ENCODE data around the gene GRAMD2A. TPM values are rescaled to one million over a fixed set of nuclear protein-coding genes. Genes with fewer than 3 reads are reported as not detected.

The GRAMD2A gene
- not detected for polyA plus RNA-seq (2012; ENCODE audit: insufficient read length, low read depth)

DNA sequence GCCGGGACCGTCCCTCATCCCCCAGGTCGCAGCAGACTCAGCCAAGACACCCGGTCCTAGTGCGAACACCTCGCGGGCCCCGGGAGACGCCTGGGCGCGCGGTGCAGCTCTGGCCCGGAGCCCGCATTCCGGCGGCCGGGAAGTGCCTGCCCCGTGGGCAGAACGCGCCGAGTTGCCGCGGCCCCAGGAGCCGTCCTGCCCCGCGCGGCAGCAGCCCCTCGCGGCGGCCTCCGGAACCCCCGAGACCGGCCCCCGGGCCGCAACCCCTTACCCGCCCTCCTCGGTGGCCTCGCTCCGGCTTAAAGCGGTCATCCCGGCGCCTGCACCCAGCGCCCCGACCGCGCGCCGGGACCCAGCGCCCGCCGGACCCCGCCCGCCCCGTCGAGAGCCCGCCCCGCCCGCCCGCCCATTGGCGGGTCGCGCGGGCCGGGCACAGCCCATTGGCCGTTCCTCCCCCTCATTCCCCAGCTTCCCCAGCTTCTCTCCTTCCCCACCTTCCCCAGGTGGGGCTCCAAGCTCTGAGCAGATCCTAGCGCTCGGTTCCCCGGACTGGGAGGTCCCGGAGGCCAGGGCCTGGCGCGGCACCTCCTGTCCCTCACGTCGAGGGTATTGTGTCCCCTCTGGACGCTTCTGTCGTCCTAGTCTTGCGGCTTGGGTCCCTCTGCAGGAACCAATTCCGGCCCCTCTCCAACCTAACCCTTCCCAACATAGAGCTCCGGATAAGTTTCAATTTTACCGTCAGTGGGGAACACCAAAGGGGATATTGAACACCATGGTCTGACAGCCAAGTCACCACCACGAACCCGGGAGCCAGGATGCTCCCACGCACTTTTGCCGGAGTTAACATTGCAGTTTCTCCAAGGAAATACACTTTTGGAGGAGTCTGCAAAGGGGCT lies at the start of gene GRAMD2A:
GRAMD2A (minus strand) TSS at position 328 of the 896 bp plus-strand sequence.
- TF ChIP-seq SIN3A (IDR thresholded peaks at IDR 0.05; ENCODE audit: borderline replicate concordance, insufficient read depth, low read length) (no peak), POLR2AphosphoS5 (IDR thresholded peaks at IDR 0.05; ENCODE audit: low read depth, low read length) (0 out of 2 replicates have a peak, but pooled peaks have one; percentile 40), FOXP2 (optimal IDR thresholded peaks at IDR 0.05; ENCODE audit: borderline replicate concordance, extremely low read depth, extremely low read length, insufficient read depth) (no peak), TAF1 (IDR thresholded peaks at IDR 0.05; ENCODE audit: borderline replicate concordance, insufficient read depth, low read length) (no peak)
- TF ChIP-seq, protein P1, sequence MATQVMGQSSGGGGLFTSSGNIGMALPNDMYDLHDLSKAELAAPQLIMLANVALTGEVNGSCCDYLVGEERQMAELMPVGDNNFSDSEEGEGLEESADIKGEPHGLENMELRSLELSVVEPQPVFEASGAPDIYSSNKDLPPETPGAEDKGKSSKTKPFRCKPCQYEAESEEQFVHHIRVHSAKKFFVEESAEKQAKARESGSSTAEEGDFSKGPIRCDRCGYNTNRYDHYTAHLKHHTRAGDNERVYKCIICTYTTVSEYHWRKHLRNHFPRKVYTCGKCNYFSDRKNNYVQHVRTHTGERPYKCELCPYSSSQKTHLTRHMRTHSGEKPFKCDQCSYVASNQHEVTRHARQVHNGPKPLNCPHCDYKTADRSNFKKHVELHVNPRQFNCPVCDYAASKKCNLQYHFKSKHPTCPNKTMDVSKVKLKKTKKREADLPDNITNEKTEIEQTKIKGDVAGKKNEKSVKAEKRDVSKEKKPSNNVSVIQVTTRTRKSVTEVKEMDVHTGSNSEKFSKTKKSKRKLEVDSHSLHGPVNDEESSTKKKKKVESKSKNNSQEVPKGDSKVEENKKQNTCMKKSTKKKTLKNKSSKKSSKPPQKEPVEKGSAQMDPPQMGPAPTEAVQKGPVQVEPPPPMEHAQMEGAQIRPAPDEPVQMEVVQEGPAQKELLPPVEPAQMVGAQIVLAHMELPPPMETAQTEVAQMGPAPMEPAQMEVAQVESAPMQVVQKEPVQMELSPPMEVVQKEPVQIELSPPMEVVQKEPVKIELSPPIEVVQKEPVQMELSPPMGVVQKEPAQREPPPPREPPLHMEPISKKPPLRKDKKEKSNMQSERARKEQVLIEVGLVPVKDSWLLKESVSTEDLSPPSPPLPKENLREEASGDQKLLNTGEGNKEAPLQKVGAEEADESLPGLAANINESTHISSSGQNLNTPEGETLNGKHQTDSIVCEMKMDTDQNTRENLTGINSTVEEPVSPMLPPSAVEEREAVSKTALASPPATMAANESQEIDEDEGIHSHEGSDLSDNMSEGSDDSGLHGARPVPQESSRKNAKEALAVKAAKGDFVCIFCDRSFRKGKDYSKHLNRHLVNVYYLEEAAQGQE (IDR thresholded peaks at IDR 0.05; ENCODE audit: insufficient read depth in 1 of 2, low read depth in 2 of 2, low read length in 2 of 2) = no peak

DNA sequence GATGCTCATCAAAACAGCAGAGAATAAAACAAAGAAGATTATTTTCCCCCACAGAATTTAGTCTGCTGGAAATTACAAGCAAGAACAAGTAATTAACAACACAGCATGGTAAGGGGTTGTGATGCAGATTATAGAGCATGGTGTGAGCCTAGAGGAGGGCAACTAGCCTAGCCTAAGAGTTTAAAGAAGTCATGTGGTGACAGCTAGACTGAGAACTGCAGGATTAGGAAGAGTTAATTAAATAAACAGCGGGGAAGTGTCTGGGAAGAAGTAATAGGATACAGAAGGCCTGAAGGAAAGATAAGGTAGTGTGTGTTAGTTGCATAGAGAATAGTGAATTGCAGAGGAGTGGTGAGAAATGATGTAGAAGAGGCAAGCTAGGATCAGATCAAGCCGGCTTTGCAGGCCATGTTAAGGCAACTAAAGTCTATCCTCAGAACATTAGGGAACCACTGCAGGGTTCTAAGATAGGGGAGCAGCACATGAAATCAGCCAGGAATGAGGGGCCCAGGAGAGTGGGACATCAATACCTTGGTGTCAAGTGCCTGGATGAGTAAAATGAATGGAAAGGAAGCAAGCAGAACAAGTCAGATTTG lies 45.3 kb upstream of the GRAMD2A start:
- TF ChIP-seq SIN3A (IDR thresholded peaks at IDR 0.05; ENCODE audit: borderline replicate concordance, insufficient read depth, low read length) (no peak), TAF1 (IDR thresholded peaks at IDR 0.05; ENCODE audit: borderline replicate concordance, insufficient read depth, low read length) (no peak), FOXP2 (optimal IDR thresholded peaks at IDR 0.05; ENCODE audit: borderline replicate concordance, extremely low read depth, extremely low read length, insufficient read depth) (no peak), POLR2AphosphoS5 (IDR thresholded peaks at IDR 0.05; ENCODE audit: low read depth, low read length) (no peak)
- TF ChIP-seq, protein P1 (IDR thresholded peaks at IDR 0.05; ENCODE audit: insufficient read depth in 1 of 2, low read depth in 2 of 2, low read length in 2 of 2) = no peak

DNA sequence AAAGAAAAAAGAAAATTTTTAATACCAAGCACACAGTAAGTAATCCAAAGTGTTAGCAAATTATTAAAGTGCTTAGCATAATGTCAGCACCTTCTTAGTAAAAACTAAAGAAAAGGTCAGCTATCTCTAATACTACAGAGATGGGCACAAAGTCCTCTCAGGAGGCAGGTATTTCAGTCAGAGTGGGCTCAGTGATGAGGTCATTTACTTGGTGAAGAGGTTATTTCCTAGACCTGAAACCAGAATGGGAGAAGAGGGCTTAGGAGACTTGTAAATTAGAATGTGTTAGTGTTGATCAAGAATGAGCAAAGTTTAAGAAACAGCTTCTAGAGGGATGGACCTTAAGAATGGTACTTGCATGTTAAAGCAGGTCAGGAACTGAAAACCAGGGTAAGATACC lies 42.1 kb upstream of the GRAMD2A start:
- TF ChIP-seq FOXP2 (optimal IDR thresholded peaks at IDR 0.05; ENCODE audit: borderline replicate concordance, extremely low read depth, extremely low read length, insufficient read depth) (no peak), POLR2AphosphoS5 (IDR thresholded peaks at IDR 0.05; ENCODE audit: low read depth, low read length) (no peak), SIN3A (IDR thresholded peaks at IDR 0.05; ENCODE audit: borderline replicate concordance, insufficient read depth, low read length) (no peak), TAF1 (IDR thresholded peaks at IDR 0.05; ENCODE audit: borderline replicate concordance, insufficient read depth, low read length) (no peak)
- TF ChIP-seq, protein P1 (IDR thresholded peaks at IDR 0.05; ENCODE audit: insufficient read depth in 1 of 2, low read depth in 2 of 2, low read length in 2 of 2) = no peak

DNA sequence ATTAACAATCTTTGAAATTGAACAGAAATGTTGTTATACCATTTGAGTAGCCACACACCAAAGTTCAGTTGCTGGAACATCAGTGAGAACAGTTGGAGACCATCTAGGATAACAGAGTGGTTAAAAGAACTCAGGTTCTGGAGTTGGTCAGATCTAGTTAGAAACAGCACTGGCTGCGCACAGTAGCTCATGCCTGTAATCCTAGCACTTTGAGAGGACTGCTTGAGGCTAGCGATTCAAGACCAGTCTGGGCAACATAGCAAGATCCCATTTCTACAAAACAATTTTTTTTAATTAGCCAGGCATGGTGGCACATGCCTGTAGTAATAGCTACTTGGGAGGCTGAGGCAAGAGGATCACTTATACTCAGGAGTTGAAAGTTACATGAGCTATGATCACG lies 41.0 kb upstream of the GRAMD2A start:
- no peak for TF ChIP-seq POLR2AphosphoS5 (IDR thresholded peaks at IDR 0.05; ENCODE audit: low read depth, low read length)
- TF ChIP-seq, protein P1 (IDR thresholded peaks at IDR 0.05; ENCODE audit: insufficient read depth in 1 of 2, low read depth in 2 of 2, low read length in 2 of 2) = no peak
- TF ChIP-seq FOXP2 (optimal IDR thresholded peaks at IDR 0.05; ENCODE audit: borderline replicate concordance, extremely low read depth, extremely low read length, insufficient read depth) = no peak
- no peak for TF ChIP-seq TAF1 (IDR thresholded peaks at IDR 0.05; ENCODE audit: borderline replicate concordance, insufficient read depth, low read length)
- TF ChIP-seq SIN3A (IDR thresholded peaks at IDR 0.05; ENCODE audit: borderline replicate concordance, insufficient read depth, low read length) = no peak
